Activated naive CD8-positive, alpha-beta T cell treated with anti-CD3 and anti-CD28 coated beads, Interleukin-2, amount 50 U/mL, for 24 hours (primary cell): Measurements from ENCODE around the gene ZBTB16.
A peak's percentile ranks its signal among the peaks of the same experiment; 100 is the strongest.

Source experiments
- ATAC-seq: fragments of 150-1000 bp; cut with Tn5 transposase; one replicate; pipeline ENCODE4 v1.10.0; 2021
- DNase-seq: peaks from one replicate; pipeline ENCODE4 v3.0.0; 2021
- H3K27ac Mint-ChIP-seq: one replicate; pipeline ENCODE4 v1.8.0; 2021; ENCODE audit warnings: mild to moderate bottlenecking, mixed read lengths
- H3K27me3 Mint-ChIP-seq: one replicate; pipeline ENCODE4 v1.8.0; 2021; ENCODE audit warnings: mixed read lengths
- H3K36me3 Mint-ChIP-seq: one replicate; pipeline ENCODE4 v1.8.0; 2021; ENCODE audit warnings: low read depth, mixed read lengths
- H3K4me1 Mint-ChIP-seq: one replicate; pipeline ENCODE4 v1.8.0; 2021; ENCODE audit warnings: mixed read lengths
- H3K4me3 Mint-ChIP-seq: one replicate; pipeline ENCODE4 v1.8.0; 2021; ENCODE audit warnings: mild to moderate bottlenecking, moderate library complexity, mixed read lengths
- H3K9me3 Mint-ChIP-seq: one replicate; pipeline ENCODE4 v1.8.0; 2021; ENCODE audit warnings: mixed read lengths

The ZBTB16 gene

GRCh38 chr11:114174712-114175495 lies 115.4 kb downstream of the ZBTB16 start:
- DNase-seq, result no peak
- Mint-ChIP-seq H3K27ac (no peak overlapping the region), H3K4me1 (peaks cover 58% of the 10 kb centered on the region), H3K27me3 (no peaks in the 10 kb centered on the region), H3K4me3 (no peak overlapping the region), H3K36me3 (no peaks in the 10 kb centered on the region), H3K9me3 (no peaks in the 10 kb centered on the region)
- ATAC-seq, result no peak

- DNase-seq, result no peak
- H3K9me3 Mint-ChIP-seq, result no peaks in the 10 kb centered on the region
- peaks cover 61% of the 10 kb centered on the region for H3K4me1 Mint-ChIP-seq
- no peak for ATAC-seq
- H3K27ac Mint-ChIP-seq, result no peak overlapping the region
- no peaks in the 10 kb centered on the region for H3K36me3 Mint-ChIP-seq
- no peaks in the 10 kb centered on the region for H3K27me3 Mint-ChIP-seq
- no peak overlapping the region for H3K4me3 Mint-ChIP-seq
These were observed 116.2 kb downstream of the ZBTB16 start for GRCh38 chr11:114175706-114176105.

GRCh38 chr11:114176321-114176720 lies 116.8 kb downstream of the ZBTB16 start:
- ATAC-seq (no peak), DNase-seq (no peak)
- Mint-ChIP-seq H3K27ac (no peak overlapping the region), H3K27me3 (no peaks in the 10 kb centered on the region), H3K4me3 (no peak overlapping the region), H3K9me3 (no peaks in the 10 kb centered on the region), H3K4me1 (peaks cover 60% of the 10 kb centered on the region), H3K36me3 (no peaks in the 10 kb centered on the region)

GRCh38 chr11:114178656-114179055 lies 119.1 kb downstream of the ZBTB16 start:
- ATAC-seq, result no peak
- Mint-ChIP-seq H3K4me3 (no peak overlapping the region), H3K27ac (no peak overlapping the region)

GRCh38 chr11:114179234-114179941 lies 119.9 kb downstream of the ZBTB16 start:
- H3K4me3 Mint-ChIP-seq, result no peak overlapping the region
- H3K36me3 Mint-ChIP-seq, result no peaks in the 10 kb centered on the region
- ATAC-seq, result no peak

More at GRCh38 chr11:114178656-114179055, 119.1 kb downstream of the ZBTB16 start:
- no peaks in the 10 kb centered on the region for H3K27me3 Mint-ChIP-seq
- H3K36me3 Mint-ChIP-seq, result no peaks in the 10 kb centered on the region
- no peaks in the 10 kb centered on the region for H3K9me3 Mint-ChIP-seq
- peaks cover 59% of the 10 kb centered on the region for H3K4me1 Mint-ChIP-seq
- DNase-seq, result no peak

GRCh38 chr11:114180301-114181055 lies 121.0 kb downstream of the ZBTB16 start:
- Mint-ChIP-seq H3K36me3 (no peaks in the 10 kb centered on the region), H3K27me3 (no peaks in the 10 kb centered on the region), H3K4me1 (peaks cover 61% of the 10 kb centered on the region), H3K4me3 (no peak overlapping the region), H3K27ac (no peak overlapping the region), H3K9me3 (no peaks in the 10 kb centered on the region)
- DNase-seq, result no peak
- ATAC-seq, result peak; percentile 51

More at GRCh38 chr11:114179234-114179941, 119.9 kb downstream of the ZBTB16 start:
- Mint-ChIP-seq H3K9me3 (no peaks in the 10 kb centered on the region), H3K4me1 (peaks cover 58% of the 10 kb centered on the region), H3K27me3 (no peaks in the 10 kb centered on the region), H3K27ac (peak overlapping the region; percentile 7)
- no peak for DNase-seq

GRCh38 chr11:114181195-114181594 lies 121.7 kb downstream of the ZBTB16 start:
- DNase-seq (no peak), ATAC-seq (no peak)
- Mint-ChIP-seq H3K27ac (no peak overlapping the region), H3K9me3 (no peaks in the 10 kb centered on the region), H3K4me3 (no peak overlapping the region), H3K4me1 (peaks cover 68% of the 10 kb centered on the region), H3K27me3 (no peaks in the 10 kb centered on the region), H3K36me3 (no peaks in the 10 kb centered on the region)

- no peaks in the 10 kb centered on the region for H3K9me3 Mint-ChIP-seq
- DNase-seq (no peak), ATAC-seq (no peak)
- no peak overlapping the region for H3K27ac Mint-ChIP-seq
- H3K4me3 Mint-ChIP-seq, result no peak overlapping the region
- peaks cover 73% of the 10 kb centered on the region for H3K4me1 Mint-ChIP-seq
- no peaks in the 10 kb centered on the region for H3K36me3 Mint-ChIP-seq
- no peaks in the 10 kb centered on the region for H3K27me3 Mint-ChIP-seq
These were observed 122.2 kb downstream of the ZBTB16 start for GRCh38 chr11:114181752-114182151.

GRCh38 chr11:114182471-114183043 lies 123.0 kb downstream of the ZBTB16 start:
- Mint-ChIP-seq H3K27ac (peak overlapping the region; percentile 88), H3K9me3 (no peaks in the 10 kb centered on the region), H3K4me1 (peaks cover 78% of the 10 kb centered on the region), H3K4me3 (no peak overlapping the region), H3K36me3 (no peaks in the 10 kb centered on the region), H3K27me3 (no peaks in the 10 kb centered on the region)
- ATAC-seq (no peak), DNase-seq (no peak)

GRCh38 chr11:114183044-114183511 lies 123.6 kb downstream of the ZBTB16 start:
- Mint-ChIP-seq H3K4me1 (peaks cover 80% of the 10 kb centered on the region), H3K27ac (peak overlapping the region; percentile 88), H3K9me3 (no peaks in the 10 kb centered on the region), H3K36me3 (no peaks in the 10 kb centered on the region), H3K4me3 (no peak overlapping the region), H3K27me3 (no peaks in the 10 kb centered on the region)
- peak; percentile 55 for DNase-seq
- peak; percentile 77 for ATAC-seq

- Mint-ChIP-seq H3K36me3 (no peaks in the 10 kb centered on the region), H3K4me1 (peaks cover 65% of the 10 kb centered on the region), H3K4me3 (no peak overlapping the region), H3K27me3 (no peaks in the 10 kb centered on the region), H3K9me3 (peaks cover 7% of the 10 kb centered on the region), H3K27ac (peak overlapping the region; percentile 3)
- no peak for DNase-seq
- ATAC-seq, result no peak
These were observed 125.9 kb downstream of the ZBTB16 start for GRCh38 chr11:114185436-114185835.

- Mint-ChIP-seq H3K4me3 (no peak overlapping the region), H3K27ac (no peak overlapping the region)
These were observed 127.7 kb downstream of the ZBTB16 start for GRCh38 chr11:114187173-114187572.

GRCh38 chr11:114188851-114189570 lies 129.5 kb downstream of the ZBTB16 start:
- H3K4me1 Mint-ChIP-seq, result peaks cover 34% of the 10 kb centered on the region
- no peak overlapping the region for H3K27ac Mint-ChIP-seq
- DNase-seq (no peak), ATAC-seq (no peak)
- H3K9me3 Mint-ChIP-seq, result peaks cover 17% of the 10 kb centered on the region
- H3K27me3 Mint-ChIP-seq, result no peaks in the 10 kb centered on the region
- no peaks in the 10 kb centered on the region for H3K36me3 Mint-ChIP-seq
- H3K4me3 Mint-ChIP-seq, result no peak overlapping the region

More at GRCh38 chr11:114187173-114187572, 127.7 kb downstream of the ZBTB16 start:
- Mint-ChIP-seq H3K36me3 (no peaks in the 10 kb centered on the region), H3K4me1 (peaks cover 51% of the 10 kb centered on the region), H3K27me3 (no peaks in the 10 kb centered on the region), H3K9me3 (peaks cover 17% of the 10 kb centered on the region)
- no peak for ATAC-seq
- DNase-seq, result no peak

- no peaks in the 10 kb centered on the region for H3K27me3 Mint-ChIP-seq
- H3K4me3 Mint-ChIP-seq, result no peak overlapping the region
- H3K9me3 Mint-ChIP-seq, result peaks cover 17% of the 10 kb centered on the region
- H3K36me3 Mint-ChIP-seq, result no peaks in the 10 kb centered on the region
- ATAC-seq, result no peak
- no peak for DNase-seq
- H3K4me1 Mint-ChIP-seq, result peaks cover 36% of the 10 kb centered on the region
- no peak overlapping the region for H3K27ac Mint-ChIP-seq
These were observed 131.1 kb downstream of the ZBTB16 start for GRCh38 chr11:114190630-114191029.
